Neural cell (in vitro differentiated cells): ENCODE measurements around the gene ZCCHC17. TPM values are rescaled to one million over a fixed set of nuclear protein-coding genes. Genes with fewer than 3 reads are reported as not detected.

Experiments
- H2AFZ ChIP-seq: fragments of 200-600, 300-800 bp; sonication (generic), shearing (Covaris generic); 2 replicates; pipeline ENCODE4 v1.6.0; 2014; ENCODE audit warnings: low read depth, mild to moderate bottlenecking, antibody characterized with exemption, low read length, moderate library complexity
- H3F3A ChIP-seq: fragments of 200-600 bp; shearing (Covaris generic); 2 replicates; pipeline ENCODE4 v1.6.1; 2016; ENCODE audit warnings: mild to moderate bottlenecking, moderate library complexity, mixed read lengths, antibody characterized with exemption, low read length; ENCODE audit not compliant: insufficient read depth, poor library complexity, severe bottlenecking
- H3K27ac ChIP-seq: fragments of 200-600, 300-800 bp; sonication (generic), shearing (Covaris generic); 2 replicates; pipeline ENCODE4 v1.5.1; 2014; ENCODE audit warnings: mild to moderate bottlenecking, low read length, moderate library complexity
- H3K27me3 ChIP-seq: fragments of 300-800, 200-600 bp; sonication (generic), shearing (Covaris generic); 2 replicates; pipeline ENCODE4 v1.6.0; 2014; ENCODE audit warnings: mild to moderate bottlenecking, low read depth, low read length, moderate library complexity; ENCODE audit not compliant: insufficient read depth
- H3K36me3 ChIP-seq: fragments of 300-800, 200-600 bp; sonication (generic), shearing (Covaris generic); 2 replicates; pipeline ENCODE4 v1.5.1; 2014; ENCODE audit warnings: mild to moderate bottlenecking, antibody characterized with exemption, low read length, moderate library complexity; ENCODE audit not compliant: insufficient read depth
- H3K4me2 ChIP-seq: fragments of 300-800, 200-600 bp; sonication (generic), shearing (Covaris generic); 2 replicates; pipeline ENCODE4 v1.6.0; 2014; ENCODE audit warnings: mild to moderate bottlenecking, low read length
- H3K4me3 ChIP-seq: fragments of 300-800, 200-600 bp; sonication (generic), shearing (Covaris generic); 2 replicates; pipeline ENCODE4 v1.5.1; 2014; ENCODE audit warnings: mild to moderate bottlenecking, low read length, moderate library complexity
- H3K79me2 ChIP-seq: fragments of 200-600 bp; shearing (Covaris generic); replicated peaks from 2 replicates; pipeline ENCODE4 v1.6.0; 2014; ENCODE audit warnings: mild to moderate bottlenecking, low read length, moderate library complexity; ENCODE audit not compliant: insufficient read depth
- H3K9ac ChIP-seq: fragments of 300-800, 200-600 bp; sonication (generic), shearing (Covaris generic); 2 replicates; pipeline ENCODE4 v1.6.1; 2016; ENCODE audit warnings: mild to moderate bottlenecking, low read length, mixed read lengths
- H3K9me2 ChIP-seq: fragments of 200-600 bp; shearing (Covaris generic); 2 replicates; pipeline ENCODE4 v1.6.1; 2016; ENCODE audit warnings: mild to moderate bottlenecking, low read length, mixed read lengths; ENCODE audit not compliant: insufficient read depth
- H3K9me3 ChIP-seq: fragments of 200-600, 300-800 bp; sonication (generic), shearing (Covaris generic); 2 replicates; pipeline ENCODE4 v1.6.1; 2016; ENCODE audit warnings: mild to moderate bottlenecking, mixed run types, low read length, moderate library complexity, mixed read lengths
- H4K20me1 ChIP-seq: fragments of 200-600 bp; shearing (Covaris generic); 2 replicates; pipeline ENCODE4 v1.6.1; 2016; ENCODE audit warnings: mild to moderate bottlenecking, mixed run types; ENCODE audit not compliant: insufficient read depth
- CTCF ChIP-seq: fragments of 450-650 bp; IDR thresholded peaks from 2 replicates; pipeline ENCODE4 v1.5.1; 2014; ENCODE audit warnings: antibody characterized with exemption, mild to moderate bottlenecking, moderate library complexity; ENCODE audit not compliant: poor library complexity, severe bottlenecking
- EP300 ChIP-seq: fragments of 450-650 bp; conservative IDR thresholded peaks from 2 replicates; pipeline ENCODE4 v1.6.1; 2014; ENCODE audit warnings: antibody characterized with exemption, mild to moderate bottlenecking, moderate library complexity; ENCODE audit not compliant: poor library complexity, severe bottlenecking
- EZH2 ChIP-seq: fragments of 200-600, 300-800 bp; shearing (Covaris generic), sonication (generic); IDR thresholded peaks from 2 replicates; pipeline ENCODE4 v1.6.1; 2014; ENCODE audit warnings: antibody characterized with exemption, low read length, borderline replicate concordance, mild to moderate bottlenecking; ENCODE audit not compliant: insufficient read depth, poor library complexity, severe bottlenecking
- MXI1 ChIP-seq: fragments of 450-650 bp; conservative IDR thresholded peaks from 2 replicates; pipeline ENCODE4 v1.6.1; 2014; ENCODE audit warnings: antibody characterized with exemption, mild to moderate bottlenecking; ENCODE audit not compliant: poor library complexity, severe bottlenecking
- POLR2AphosphoS5 ChIP-seq: IDR thresholded peaks from 2 replicates; pipeline ENCODE4 v1.6.1; 2012
- RAD21 ChIP-seq: fragments of 450-650 bp; conservative IDR thresholded peaks from 2 replicates; pipeline ENCODE4 v1.6.1; 2014; ENCODE audit warnings: antibody characterized with exemption, mild to moderate bottlenecking, moderate library complexity
- REST ChIP-seq: IDR thresholded peaks from 2 replicates; pipeline ENCODE4 v1.6.1; 2012; ENCODE audit warnings: borderline replicate concordance
- SMC3 ChIP-seq: fragments of 450-650 bp; conservative IDR thresholded peaks from 2 replicates; pipeline ENCODE4 v1.6.1; 2014; ENCODE audit warnings: antibody characterized with exemption, mild to moderate bottlenecking, moderate library complexity; ENCODE audit not compliant: poor library complexity
- TAF1 ChIP-seq: IDR thresholded peaks from 2 replicates; pipeline ENCODE4 v1.6.1; 2012; ENCODE audit warnings: low read depth
- polyA plus RNA-seq: library from polyadenylated mRNA; depleted of rRNA; stranded (reverse); fragments of >200 nt; gene quantifications from 2 replicates; pipeline ENCODE4 v1.2.3, GENCODE V29; 2014

The ZCCHC17 gene
- polyA plus RNA-seq, 1 donor from 2014 or later = 146 TPM

GRCh38 chr1:31376375-31377134 is 79.7 kb downstream of the ZCCHC17 start:
- Histone ChIP-seq H3K27ac (peak overlapping the region; percentile 83), H3K9ac (peak overlapping the region; percentile 61), H2AFZ (no peak overlapping the region)

More at GRCh38 chr1:31376375-31377134, 79.7 kb downstream of the ZCCHC17 start:
- Histone ChIP-seq H3K9me3 (no peaks in the 10 kb centered on the region), H3K9me2 (no peaks in the 10 kb centered on the region), H3F3A (no peaks in the 10 kb centered on the region), H3K27me3 (no peaks in the 10 kb centered on the region), H3K4me2 (no peak overlapping the region), H3K4me3 (peak overlapping the region; percentile 23), H4K20me1 (no peaks in the 10 kb centered on the region), H3K79me2 (no peaks in the 10 kb centered on the region), H3K36me3 (no peaks in the 10 kb centered on the region)
- TF ChIP-seq TAF1 = peak; percentile 32
- TF ChIP-seq EP300 = peak; percentile 73
- TF ChIP-seq RAD21 = no peak
- TF ChIP-seq POLR2AphosphoS5 = peak; percentile 80
- TF ChIP-seq REST = peak; percentile 69
- peak; percentile 12 for TF ChIP-seq SMC3
- no peak for TF ChIP-seq EZH2
- TF ChIP-seq CTCF = no peak
- peak; percentile 42 for TF ChIP-seq MXI1
